GM19324 (cell line): Measurements from ENCODE around the gene NR5A2.
"Not testable (repeated sequence)": the region's sequence is repeated elsewhere in the genome, so short reads cannot be mapped to it uniquely, and the experiment has no call there.

Experiments
- ATAC-seq: cut with Tn5 transposase; IDR thresholded peaks from one replicate; pipeline ENCODE4 v1.9.1; 2021; ENCODE audit warnings: mild to moderate bottlenecking, moderate library complexity; ENCODE audit not compliant: unreplicated experiment, low FRiP score

Gene NR5A2

DNA sequence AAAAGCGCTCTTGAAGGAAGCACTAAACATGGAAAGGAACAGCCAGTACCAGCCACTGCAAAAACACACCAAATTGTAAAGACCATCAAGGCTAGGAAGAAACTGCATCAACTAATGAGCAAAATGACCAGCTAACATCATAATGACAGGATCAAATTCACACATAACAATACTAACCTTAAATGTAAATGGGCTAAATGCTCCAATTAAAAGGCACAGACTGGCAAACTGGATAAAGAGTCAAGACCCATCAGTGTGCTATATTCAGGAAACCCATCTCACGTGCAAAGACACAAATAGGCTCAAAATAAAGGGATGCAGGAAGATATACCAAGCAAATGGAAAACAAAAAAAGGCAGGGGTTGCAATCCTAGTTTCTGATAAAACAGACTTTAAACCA is 159.8 kb downstream of the NR5A2 start:
- not testable (repeated sequence) for ATAC-seq

DNA sequence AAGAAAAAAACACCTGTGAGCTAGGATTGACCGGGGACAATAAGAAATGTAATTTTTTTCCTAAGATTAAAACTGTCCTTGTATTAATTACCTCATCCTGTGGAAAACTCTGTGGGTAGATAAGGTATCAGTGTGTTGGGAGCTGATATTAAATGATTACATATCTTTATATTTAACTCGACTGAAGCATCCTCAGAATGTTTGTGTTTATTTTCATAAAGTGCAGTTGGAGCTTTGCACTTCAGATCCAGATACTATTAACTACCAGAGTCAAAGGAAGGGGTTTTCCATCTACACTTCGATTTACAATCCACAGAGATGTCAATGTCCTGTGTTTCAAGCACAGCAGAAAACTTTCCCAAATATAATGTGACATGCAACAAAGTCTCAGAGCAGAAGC is 164.5 kb downstream of the NR5A2 start:
- ATAC-seq, result no peak

DNA sequence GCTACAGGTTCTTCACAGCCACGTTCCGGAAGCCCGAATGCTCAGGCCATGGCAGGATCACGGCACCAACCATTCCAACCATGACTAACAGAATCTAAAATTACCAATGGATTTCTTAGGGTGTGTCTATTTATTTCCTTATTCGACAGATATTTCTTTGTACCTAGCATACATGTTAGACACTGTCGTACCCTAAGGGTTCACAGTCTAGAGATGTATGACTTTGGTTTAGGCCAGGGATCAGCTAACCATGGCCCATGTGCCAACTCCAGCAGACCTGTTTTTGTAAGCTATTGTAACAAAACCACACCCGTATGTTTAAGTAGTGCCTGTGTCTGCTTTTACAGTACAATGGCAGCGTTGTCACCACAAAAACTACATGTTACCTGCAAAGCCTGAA is 167.0 kb downstream of the NR5A2 start:
- ATAC-seq, result no peak

DNA sequence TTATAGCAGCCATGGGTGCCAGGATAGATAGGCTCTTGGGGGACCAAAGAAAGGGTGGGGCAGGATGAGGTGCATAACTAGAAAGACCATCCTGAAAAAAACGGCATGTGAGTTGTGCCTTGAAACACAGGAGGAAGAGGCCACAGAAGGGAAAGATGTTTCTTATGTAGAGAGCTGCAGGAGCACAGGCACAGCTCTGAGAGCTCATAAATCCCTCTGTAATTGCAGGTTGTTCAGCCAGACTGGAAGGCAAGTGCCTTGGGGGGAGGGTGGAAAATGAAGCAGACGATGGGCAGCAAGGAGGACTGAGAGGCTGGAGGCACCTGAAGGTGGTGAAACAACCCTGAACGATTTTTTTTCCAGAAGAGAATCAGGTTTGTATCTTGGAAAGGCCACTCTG is 170.7 kb downstream of the NR5A2 start:
- ATAC-seq, result no peak

DNA sequence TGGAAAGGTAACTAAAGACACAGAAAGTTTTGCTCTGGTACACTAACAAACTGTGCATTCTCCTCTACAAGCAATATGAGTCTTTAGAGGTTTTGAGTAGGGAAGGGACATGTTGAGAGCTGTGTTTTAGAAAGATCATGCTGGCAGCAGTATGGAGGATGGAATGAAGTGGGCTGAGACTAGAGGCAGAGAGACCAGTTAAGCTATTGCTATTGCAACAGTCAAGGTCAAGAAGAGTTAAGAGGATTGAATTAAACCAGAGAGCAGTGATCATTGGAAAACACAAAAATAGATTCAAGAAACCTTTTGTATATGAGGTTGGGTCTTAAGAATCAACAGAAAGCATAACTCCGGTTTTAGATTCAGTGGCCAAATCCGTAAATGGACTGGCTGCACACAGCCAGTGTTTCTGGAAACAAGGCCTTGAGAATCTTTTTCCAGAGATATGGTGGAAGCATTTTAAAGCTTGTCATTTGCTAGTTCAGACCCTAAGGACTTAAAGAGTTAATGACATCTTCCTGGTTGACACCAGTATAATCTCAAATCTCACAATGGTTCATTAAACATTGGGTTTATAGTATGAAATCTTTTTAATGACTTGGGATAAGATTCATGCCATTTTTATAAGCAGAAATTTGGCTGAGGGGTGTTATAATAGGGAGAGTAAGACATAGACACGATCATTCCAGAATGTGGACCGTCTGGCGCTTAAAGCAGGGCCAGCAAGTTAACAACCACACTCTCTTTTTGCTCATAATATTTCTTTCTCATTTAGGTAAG is 177.9 kb downstream of the NR5A2 start:
- ATAC-seq, result no peak

DNA sequence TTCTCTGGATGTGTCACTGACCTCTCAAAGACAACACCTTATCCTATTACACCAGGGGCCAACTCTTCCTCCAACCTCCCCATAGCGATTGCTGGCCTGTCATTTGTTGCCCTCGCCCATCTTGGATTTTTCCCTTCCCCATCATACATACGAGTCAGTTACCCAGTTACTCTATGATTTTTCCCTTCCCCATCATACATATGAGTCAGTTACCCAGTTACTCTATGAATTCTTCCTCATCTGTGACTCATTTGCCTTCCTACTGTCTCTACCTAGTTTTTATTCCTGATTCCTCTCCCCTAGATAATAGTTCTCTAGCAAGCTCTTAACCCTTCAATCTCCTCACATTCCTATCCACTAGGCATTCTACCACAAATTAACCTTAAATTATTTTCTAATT is 178.8 kb downstream of the NR5A2 start:
- ATAC-seq, result no peak

DNA sequence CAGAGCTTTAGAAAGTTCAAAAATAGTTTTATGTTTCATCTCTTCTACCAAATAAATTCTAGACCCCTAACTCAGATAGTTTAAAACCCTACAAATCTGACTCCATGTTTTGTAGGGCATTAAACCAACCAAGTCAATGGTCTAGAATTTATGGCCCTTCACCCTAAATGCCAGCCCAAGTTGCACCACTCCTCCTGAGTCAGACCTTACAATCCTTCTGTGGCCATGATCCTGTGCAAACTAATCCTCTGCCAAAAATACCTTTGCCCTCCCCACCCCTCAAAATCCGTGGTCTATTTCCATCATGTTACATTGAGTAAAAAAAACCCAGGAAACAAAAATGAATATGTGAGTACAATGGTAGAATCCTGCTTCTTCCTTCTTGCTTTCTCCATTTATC is 179.3 kb downstream of the NR5A2 start:
- ATAC-seq, result no peak

DNA sequence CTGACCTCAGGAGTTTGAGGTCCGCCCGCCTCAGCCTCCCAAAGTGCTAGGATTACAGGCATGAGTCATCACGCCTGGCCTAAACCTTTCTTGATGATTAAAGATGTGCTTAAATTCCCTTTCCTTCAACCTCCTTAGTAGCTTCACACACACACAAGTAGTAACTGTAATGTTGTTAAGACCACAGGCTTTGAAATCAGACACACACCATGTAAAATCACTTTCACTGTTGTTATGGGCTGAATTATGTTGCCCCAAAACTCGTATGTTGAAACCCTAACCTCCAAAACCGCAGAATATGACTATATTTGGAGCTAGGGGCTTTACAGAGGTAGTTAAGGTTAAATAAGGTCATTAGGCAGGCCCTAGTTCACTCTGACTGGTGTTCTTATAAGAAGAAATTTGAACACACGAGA is 180.2 kb downstream of the NR5A2 start:
- no peak for ATAC-seq

DNA sequence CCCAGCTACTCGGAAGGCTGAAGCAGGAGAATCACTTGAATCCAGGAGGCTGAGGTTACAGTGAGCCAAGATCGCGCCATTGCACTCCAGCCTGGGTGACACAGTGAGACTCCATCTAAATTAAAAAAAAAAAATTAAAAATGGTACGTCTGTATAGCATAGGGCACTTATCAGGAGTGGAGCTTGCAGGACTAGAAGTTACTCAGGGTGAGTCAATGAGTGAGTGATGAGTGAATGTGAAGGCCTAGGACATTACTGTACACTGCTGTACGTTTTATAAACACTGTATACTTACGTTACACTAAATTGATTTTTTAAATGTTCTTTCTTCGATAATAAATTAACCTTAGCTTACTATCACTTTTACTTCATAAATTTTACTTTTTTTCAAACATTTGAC is 183.6 kb downstream of the NR5A2 start:
- no peak for ATAC-seq

DNA sequence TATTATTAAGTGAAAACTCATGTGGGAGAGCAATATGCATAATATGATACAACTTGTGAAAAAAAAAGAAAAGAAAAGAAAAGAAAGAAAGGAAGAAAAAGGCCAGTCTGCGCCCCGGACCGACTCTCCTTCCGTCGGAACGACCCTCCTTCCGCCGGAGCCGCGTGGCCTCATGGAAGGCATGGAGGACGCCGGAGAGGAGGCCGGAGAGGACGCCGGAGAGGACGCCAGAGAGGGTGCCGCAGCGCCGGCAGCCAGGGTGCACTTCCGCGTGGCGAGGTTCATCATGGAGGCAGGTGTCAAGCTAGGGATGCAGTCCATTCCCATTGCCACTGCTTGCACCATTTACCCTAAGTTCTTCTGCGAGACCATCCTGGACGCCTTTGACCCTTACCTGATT is 185.9 kb downstream of the NR5A2 start:
- ATAC-seq, result no peak

DNA sequence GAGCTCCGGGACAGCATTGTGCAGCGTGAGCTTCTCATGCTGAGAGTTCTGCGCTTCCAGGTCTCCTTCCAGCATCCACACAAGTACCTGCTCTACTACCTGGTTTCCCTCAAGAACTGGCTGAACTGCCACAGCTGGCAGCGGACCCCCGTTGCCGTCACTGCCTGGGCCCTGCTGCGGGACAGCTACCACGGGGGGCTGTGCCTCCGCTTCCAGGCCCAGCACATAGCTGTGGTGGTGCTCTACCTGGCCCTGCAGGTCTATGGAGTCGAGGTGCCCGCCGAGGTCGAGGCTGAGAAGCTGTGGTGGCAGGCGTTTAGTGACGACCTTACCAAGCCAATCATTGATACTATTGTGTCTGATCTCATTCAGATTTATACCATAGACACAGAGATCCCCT is 186.4 kb downstream of the NR5A2 start:
- no peak for ATAC-seq

DNA sequence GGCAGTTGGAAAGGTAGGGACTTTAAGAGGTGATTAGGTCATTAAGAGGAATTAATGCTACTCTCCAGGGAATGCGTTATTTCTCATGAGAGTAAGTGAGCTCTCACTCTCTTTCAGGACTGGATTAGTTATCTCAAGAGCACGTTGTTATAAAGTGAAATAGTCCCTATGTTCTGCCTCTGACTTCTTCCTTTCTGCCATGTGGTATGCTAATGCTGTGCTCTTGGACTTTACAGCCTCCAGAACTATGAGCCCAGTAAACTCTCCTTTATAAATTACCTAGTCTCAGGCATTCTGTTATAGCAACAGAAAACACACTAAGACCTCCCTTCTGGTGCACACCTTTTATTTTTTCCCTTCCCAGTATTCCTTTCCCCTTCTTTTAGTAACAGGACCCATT is 187.8 kb downstream of the NR5A2 start:
- no peak for ATAC-seq

DNA sequence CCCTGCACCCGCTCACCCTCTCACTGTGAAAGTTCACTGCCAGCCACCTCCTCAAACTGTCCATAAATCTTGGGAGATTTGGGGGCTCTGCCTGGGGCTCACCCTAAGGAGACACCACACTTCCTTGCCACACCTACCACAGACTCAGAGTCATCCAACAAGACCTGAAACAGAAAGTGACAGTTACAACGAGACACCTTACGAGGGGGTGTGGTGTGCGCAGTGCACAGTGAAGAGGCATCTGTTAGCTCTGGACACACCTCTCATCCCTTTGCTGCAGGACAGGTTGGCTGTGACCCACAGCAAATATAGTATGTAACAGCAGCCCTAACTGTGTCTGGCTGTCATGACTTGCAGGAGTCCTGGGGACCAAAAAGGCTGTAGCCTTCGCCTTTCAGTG is 190.2 kb downstream of the NR5A2 start:
- ATAC-seq, result no peak

DNA sequence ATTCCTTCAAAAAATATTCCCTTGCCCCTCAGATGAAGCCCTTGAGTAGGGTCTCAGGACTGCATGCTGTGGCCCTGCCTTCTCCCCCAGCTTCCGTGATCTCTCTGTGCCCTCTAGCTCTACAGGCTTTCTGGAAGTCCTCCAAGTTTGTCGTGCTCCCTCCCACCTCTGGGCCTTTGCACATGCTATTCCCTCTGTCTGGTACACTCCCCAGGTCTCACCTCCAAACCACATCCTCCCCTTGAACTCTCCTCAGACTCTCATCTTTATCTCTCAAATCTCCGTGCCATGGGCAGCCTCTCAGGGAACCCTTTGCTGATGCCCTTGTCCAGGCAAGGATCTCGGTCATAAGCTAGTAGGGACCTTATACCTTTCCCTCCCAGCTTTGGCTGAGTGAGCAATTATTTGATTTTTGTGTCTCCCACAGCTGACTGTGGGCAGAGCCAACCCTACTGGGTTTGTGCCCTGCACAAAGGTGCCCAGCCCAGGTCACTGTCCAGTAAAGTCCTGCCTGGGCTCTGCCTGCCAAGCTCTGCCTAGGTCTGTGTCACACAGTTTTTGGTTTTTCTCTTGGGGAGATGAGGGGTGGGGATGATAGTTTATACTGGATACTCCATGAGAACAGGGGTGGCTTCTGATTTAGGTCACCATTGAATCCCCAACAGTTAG is 194.2 kb downstream of the NR5A2 start:
- ATAC-seq, result no peak

DNA sequence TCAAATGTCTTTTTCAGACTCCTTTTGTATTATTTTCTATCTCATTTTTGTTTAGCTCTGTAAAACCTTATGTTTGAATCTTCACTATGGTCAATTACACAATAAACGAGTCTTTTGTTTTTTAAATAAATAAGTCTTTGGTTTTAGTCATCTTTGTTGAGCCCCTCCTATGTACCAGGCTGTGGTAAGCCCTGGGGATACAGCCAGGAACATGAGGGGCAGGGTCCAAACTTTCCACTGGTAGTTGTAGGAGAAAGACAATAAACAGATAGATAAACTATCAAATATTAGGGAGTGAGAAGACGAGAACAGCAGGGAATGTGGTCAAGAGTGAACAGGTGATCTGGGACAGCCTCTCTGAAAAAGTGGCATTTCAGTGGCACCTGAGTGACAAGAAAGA is 195.7 kb downstream of the NR5A2 start:
- ATAC-seq, result no peak

DNA sequence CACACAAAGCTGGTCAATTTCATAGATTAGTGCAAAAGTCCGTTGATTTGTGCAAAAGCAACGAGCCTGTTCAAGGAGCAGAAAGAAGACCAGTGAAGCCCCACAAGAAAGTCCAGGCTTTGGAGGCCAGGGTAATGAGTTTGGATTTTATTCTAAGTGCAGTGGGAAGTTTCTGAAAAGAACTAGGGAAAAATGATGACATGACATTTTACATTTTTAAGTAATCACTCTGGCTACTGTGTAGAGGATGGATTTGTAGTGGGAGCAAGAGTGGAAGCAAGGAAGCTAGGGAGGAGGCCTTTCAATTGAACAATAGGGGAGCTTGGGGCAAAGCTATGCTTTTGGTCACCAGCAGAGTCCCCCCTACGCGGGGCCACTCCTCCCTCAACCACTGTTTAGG is 196.1 kb downstream of the NR5A2 start:
- ATAC-seq, result no peak

DNA sequence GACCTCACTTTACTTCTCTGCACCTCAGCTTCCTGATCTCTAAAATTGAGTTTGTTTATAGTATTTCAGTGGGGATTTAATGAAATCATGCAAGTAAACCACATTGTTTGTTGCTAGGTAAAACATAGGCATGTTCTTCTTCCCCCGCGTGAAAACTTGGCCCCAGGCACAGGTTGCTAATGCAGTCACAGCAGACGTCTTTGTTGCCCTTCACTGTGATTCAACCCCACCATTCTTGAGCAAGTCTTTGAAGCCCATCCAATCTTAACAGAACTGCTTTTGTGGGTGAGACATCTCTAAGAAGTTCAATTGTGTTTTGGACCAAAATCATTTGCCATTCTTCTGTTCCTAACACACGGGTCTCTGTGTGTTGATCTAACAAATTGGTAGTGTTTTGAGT is 196.8 kb downstream of the NR5A2 start:
- ATAC-seq, result no peak

DNA sequence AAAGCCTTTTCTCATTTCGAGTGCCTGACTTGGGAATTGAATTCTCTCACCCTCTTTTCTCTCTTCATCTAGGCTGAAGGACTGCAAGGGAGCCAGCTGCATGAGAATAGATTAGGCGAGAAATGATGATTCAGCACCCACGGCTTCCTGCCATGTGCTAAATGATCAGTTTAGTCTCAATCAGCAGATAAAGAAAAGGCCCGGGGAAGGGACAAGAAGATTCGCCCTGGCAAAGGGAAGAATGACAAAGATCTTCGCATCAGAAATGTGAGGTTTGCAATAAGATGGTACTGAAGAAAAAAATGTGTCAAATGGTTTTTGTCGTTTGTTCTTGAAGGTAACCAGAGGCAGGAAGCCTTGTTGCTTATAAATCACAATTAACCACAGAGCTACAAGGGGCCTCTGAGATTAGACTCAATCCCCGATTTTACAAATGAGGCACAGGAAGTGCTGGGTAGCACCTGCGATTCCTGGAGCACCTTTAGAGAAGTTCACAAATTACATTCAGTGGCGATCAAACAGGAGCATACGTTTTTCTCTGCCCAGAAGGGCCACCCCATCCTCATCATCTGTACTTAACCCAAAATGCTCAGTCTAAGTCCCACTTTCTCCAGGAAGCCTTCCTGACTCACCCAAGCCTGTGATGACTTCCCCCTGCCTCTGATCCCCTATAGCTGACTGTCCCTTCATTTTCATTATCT is 198.9 kb downstream of the NR5A2 start:
- no peak for ATAC-seq

DNA sequence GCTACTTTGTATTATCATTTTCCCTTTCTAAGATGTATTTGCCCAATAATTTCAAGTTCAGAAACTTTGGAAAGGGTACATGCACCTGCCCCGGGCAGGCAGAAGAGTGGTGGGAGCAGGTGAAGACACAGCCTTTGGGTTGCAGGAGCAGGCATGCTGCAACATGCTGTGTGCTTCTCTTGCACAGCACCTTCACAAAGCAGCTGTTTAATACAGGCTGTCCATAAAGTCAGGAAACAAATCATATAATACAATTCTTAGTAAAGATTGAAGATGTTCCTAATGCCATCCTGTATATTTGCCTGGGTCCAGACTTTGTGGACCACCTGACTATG is 199.4 kb downstream of the NR5A2 start:
- ATAC-seq, result no peak
